Subcutaneous adipose tissue (tissue), 4 donors: ENCODE measurements around the gene ACADL. TPM values are rescaled to one million over a fixed set of nuclear protein-coding genes. Genes with fewer than 3 reads are reported as not detected.

Experiments
- total RNA-seq, 4 donors: library from RNA; depleted of rRNA; stranded (reverse); fragments of >200 nt; gene quantifications; one replicate each; pipeline ENCODE4 v1.1.0, GENCODE V29; 2016
- TF ChIP-seq, protein P1 (sequence below): fragments of 450-650 bp; IDR thresholded peaks from one replicate; pipeline ENCODE4 v1.5.1; 2016; ENCODE audit warnings: low read depth, mild to moderate bottlenecking, control low read depth, antibody characterized with exemption, moderate library complexity

The ACADL gene
- total RNA-seq, 4 donors from 2014 or later: 15.3 to 41.8 (median 21.7) TPM

DNA sequence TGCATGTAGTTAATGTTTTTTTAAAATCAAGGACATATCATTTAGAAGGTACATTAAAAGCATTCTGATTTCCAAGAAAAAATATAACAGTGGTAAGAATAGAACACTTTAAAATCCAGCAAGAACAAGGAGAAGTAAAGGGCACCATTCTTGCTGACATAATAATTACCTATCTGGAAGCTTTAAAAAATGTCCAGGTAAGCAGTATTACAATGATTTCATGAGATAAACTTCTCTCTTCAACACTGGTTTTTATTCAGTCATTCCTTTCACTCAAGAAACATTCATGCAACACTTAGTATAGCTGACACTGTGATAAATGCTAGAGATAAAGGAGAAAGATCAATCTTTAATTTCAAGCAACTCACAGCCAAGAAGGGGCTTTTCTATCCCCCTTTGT, 51.2 kb downstream of the ACADL start:
- TF ChIP-seq, protein P1, sequence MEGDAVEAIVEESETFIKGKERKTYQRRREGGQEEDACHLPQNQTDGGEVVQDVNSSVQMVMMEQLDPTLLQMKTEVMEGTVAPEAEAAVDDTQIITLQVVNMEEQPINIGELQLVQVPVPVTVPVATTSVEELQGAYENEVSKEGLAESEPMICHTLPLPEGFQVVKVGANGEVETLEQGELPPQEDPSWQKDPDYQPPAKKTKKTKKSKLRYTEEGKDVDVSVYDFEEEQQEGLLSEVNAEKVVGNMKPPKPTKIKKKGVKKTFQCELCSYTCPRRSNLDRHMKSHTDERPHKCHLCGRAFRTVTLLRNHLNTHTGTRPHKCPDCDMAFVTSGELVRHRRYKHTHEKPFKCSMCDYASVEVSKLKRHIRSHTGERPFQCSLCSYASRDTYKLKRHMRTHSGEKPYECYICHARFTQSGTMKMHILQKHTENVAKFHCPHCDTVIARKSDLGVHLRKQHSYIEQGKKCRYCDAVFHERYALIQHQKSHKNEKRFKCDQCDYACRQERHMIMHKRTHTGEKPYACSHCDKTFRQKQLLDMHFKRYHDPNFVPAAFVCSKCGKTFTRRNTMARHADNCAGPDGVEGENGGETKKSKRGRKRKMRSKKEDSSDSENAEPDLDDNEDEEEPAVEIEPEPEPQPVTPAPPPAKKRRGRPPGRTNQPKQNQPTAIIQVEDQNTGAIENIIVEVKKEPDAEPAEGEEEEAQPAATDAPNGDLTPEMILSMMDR: no peak

DNA sequence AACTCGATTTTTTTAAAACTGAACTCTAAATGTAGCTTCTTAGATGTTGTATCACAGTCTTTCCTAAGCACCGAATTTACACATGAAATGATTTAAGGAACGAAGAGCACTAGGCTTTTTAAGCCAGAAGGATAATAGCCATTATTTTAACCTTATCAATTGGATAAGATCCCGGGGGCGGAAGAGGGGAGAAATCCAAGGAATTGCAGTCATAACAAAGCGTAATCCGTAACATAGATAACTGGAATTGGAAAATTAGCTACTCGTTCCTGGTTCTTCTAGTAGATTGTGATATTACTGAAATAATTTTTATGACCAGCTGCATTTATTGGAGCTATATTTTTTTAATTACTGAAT, 53.0 kb downstream of the ACADL start:
- TF ChIP-seq, protein P1: no peak

DNA sequence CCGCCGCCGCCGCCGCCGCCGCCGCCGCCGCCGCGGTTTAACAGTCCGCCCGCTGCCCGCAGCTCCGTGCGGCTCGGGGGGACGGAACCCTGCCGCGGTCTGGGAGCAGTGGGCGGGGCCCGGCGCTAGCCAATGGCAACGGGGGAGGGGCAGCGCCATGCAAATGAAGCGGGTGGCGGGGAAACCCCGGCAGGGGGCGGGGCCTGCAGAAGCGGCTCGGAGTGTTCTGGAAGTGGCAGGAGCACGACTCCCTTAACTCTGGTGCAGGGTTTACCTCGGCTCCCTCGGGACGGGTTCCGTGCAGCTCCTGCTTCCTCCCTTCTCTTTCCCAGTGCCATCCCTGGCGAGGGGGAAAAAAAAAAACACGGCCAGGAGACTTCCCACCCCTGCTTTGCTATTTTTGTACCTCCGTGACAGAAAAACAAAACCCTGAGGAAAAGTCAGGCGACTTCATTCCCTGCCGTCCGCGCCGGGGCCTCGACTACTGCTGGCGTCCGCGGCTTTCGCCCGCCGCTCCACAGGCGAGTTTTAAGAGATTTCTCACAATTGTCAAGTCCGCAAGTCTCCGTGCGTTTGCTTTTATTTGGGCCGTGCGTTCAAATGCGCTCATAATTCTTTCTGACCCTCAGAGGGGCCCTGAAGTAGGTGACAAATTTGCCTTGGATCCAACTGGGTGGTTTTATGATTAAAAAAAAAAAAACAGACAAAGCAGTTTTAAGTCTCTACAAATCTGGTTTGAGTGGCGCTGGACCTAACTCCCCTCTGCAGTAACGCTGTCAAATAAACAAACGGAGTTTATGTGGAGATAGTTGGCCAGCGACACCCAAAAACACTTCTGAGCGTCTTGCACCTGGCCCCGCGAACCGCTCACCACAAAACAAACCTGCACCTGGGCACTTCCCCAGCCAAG, 53.7 kb downstream of the ACADL start, which contains the start of gene KANSL1L:
KANSL1L (minus strand) TSS at position 101 of the 910 bp plus-strand sequence. CDS start 16,827 bp downstream, outside the sequence.
- TF ChIP-seq, protein P1: no peak

DNA sequence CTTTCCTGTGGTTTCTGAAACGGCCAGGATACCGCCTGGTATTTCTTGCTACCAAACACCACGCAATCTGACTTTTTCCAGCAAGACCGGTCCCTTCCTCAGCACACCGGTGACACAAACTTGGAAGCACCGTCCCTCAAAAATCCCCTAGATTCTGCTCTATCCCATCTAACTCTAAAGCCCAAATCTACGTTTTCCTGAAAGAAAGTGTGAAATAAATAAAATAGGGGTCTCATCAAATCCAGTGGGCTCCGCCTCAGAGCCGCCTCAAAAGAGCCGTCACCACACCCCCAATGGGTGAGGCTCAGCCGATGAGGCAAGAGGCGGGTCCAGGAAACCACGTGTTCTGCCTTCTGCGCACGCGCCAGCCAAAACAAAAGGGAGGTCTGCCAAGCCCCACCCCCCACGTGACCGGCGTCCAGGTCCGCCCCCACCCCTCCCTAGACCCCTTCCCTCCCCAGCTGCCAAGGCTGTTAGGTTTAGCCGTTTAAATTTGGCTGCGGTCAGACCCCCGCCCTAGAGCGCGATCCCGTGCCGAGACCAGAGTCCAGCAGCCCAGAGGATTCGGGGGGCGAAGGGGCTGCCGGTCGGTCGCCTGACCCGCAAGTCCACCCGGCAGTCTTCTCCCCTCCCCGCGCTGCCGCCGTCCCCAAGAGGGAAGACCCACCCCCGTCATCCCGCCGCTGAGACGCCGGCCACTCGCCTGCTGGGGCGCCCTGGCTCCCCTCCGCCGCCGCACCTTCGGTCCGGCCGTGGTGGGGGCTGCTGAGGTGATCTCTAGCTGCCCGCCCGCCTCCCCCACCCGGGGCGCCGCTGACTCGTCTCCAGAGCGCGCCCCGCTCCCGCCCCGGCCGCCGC, 54.6 kb downstream of the ACADL start:
- TF ChIP-seq, protein P1: no peak

DNA sequence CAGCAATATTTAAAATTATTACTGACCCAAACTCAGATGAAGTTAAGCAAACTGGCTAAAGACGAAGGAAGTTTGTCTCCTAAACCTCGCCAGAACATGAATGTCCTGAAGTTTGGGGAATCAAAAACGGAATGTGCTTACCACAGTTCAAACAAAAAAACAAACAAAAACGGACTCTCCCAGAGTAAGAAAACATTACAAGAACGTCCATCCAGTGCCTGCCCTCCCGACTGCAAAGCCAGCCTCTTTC, 55.1 kb downstream of the ACADL start:
- TF ChIP-seq, protein P1: no peak

DNA sequence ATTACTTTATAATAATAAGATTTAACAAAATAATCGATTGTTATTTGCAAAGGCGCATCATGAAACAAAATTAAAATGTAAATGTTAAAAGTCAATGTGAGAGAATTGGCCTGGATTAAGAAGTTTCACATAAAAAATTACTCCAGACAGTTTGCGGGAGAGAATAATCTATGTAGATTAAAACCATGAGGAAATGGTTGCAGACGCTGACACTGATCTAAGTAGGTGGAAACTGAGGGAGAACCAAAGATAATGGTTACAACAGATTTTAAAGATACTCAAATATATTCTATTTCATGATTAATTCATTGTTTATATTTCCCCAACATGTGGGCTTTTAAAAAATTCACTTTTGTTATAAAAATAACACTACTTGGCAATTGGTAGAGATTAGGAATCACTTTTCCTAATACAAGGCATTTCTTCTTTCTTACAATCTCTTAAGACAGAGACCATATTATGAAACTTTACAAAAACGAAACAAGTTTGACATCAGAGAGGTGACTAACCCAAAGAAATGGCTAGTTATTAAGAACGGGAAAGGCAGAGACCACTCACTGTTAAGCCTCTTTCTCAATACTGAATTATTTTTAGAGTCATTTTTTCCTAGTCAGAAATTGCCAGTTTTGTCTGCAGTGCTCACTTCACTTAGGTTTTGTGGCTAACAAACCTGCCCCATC, 55.6 kb downstream of the ACADL start:
- TF ChIP-seq, protein P1: no peak

DNA sequence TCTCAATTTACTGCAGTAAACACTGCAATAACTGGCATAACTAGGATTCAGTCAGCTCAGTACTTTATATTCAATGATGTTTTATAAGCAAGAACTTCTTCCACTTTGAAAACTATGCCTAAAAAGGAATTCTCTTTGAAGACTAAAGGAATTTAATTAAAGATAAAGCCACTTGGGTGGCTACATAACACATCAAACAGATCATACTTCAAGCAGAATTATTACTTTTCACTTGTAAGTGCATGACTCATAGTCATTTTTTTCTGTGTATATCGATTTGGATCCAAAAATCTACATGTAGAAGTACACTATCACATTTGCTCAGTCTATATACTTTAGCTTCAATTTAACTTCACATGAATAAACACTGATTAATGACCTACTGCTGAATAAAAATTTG, 58.0 kb downstream of the ACADL start:
- TF ChIP-seq, protein P1: no peak
